ENCODE data around the gene TIPARP. TPM values are rescaled to one million over a fixed set of nuclear protein-coding genes. Genes with fewer than 3 reads are reported as not detected.

Gene TIPARP
- total RNA-seq, 1 donor from 2014 or later, result 28.2 TPM

DNA sequence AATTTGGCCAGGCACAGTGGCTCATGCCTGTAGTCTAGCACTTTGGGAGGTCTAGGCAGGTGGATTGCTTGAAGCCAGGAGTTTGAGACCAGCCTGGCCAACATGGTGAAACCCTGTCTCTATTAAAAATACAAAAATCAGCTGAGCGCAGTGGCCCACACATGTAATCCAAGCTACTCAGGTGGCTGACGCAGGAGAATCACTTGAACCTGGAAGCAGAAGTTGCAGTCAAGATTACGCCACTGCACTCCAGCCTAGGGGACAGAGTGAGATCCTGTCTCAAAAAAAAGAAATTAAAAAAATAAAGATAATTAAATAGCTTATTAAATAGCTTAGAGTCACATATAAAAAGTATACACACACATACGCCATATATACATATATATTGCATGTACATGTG lies 3.7 kb upstream of the TIPARP start:
- intact Hi-C loops (cut with micrococcal nuclease), result loop anchor here (5.0 to 10.0 kb wide), 3 partner anchors 123 to 518 kb away; no protein-coding TSS in a partner anchor
- ATAC-seq, result no peak
- no peak for DNase-seq

DNA sequence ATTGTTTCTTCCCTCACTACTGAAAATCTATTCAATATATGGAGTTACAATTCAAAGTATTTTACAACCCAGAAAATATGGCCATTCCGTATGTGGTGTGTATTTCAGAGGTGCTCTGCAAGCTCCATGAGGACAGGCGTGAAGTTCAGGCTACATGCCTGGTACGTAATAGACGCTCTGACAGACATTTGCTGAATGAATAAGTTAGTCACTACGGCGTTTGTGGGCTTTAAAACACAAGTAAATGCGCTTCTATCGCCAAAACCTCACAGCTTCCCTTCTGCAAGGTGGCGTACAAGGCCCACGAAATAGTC lies 701 bp upstream of the TIPARP start:
- intact Hi-C loops (cut with micrococcal nuclease), result loop anchor here (5.0 to 10.0 kb wide), 3 partner anchors 126 to 521 kb away; no protein-coding TSS in a partner anchor
- DNase-seq, result no peak
- no peak for ATAC-seq

DNA sequence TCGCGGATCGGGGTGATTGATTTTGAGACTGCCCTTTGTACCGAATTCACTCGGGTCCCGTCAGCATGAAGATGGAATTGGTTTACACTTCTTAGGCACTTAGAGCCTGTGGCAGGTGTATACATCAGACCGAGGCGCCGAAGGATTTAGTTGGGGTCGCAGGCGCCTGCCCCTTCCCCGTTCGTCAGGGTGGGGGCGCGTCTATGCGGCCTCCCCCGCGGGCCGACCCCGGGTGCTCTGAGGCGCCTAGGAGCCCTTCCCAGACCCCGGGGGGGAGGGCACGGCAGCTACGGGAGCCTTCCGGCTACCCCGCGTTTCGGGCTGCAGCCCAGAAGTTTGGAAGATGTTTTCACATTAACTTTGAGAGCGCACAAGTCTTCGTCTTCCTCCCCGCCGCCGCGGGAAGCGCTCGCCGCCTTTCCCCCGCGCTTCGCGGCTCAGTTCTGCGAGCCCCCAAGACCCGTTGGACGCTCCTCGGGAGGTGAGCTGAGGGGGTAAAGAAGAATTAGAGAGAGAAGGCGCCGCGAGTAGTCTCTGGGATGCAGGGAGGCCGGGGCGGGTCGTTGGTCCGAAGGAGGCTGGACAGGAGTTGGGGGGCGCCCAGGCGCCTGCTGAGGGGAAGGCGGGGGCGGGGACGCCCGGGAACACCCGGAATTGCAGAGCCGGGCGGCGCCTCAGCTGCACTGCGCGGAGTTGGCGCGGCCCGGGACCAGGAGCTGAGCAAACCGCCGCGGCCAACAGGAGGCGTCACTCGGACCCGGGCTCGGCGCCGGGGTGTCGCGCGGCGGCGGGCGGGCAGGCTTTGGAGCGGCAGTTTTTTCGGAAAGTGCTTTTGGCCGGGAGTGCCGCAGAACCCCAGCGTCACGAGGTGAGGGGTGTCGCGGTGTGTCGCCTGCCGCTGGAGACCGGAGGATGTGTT lies 780 bp downstream of the TIPARP start:
- ATAC-seq (peak; percentile 50), DNase-seq (peak; percentile 83)
- intact Hi-C loops (cut with micrococcal nuclease), result loop anchor here (5.0 to 10.0 kb wide), 3 partner anchors 128 to 523 kb away; no protein-coding TSS in a partner anchor

DNA sequence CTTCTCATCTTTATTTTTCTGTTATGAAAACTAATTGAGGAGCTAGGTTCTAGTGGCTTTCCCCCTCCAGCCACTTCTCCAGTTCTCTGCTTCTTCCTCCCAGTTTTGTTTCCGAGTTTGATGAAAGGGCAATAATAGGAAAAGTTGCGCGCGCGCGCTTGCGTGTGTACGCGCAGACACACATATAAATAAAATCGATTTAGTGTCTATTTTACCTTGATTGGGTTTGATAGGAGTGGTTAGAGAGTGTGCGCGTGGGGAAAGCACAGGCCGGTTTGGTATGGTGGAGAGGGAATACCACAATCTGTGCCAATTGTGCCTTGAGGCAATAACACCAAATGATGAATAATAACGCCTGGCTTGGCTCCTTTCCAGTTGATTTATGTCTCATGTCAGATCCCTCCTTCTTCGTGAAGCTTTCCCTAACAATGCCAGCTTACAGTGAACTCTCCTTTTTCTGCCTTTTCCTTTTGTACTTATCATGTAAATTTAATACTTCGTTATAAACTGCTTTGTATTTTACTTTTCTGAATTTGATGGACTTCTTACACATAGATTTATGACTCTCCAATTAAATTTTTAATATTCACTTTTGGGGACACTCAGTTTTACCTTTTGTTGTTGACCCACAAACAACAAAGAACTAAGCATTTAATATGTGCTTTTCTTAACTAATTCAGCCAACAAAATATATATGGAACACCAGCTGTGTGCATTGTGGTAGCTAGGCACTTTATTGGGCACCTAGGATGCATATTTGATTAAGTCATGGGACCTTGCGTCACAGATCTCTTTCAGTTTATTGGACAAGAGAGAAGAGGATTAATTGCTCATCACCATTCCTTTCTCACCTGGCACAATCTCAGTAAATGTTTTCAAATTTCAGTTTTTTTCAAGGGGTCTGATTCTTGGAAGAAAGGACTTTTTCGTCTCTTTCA lies 1.7 kb downstream of the TIPARP start:
- DNase-seq, result peak; percentile 46
- intact Hi-C loops (cut with micrococcal nuclease), result loop anchor here (10.0 kb wide), 1 partner anchor 409 kb away; no protein-coding TSS in a partner anchor
- no peak for ATAC-seq

DNA sequence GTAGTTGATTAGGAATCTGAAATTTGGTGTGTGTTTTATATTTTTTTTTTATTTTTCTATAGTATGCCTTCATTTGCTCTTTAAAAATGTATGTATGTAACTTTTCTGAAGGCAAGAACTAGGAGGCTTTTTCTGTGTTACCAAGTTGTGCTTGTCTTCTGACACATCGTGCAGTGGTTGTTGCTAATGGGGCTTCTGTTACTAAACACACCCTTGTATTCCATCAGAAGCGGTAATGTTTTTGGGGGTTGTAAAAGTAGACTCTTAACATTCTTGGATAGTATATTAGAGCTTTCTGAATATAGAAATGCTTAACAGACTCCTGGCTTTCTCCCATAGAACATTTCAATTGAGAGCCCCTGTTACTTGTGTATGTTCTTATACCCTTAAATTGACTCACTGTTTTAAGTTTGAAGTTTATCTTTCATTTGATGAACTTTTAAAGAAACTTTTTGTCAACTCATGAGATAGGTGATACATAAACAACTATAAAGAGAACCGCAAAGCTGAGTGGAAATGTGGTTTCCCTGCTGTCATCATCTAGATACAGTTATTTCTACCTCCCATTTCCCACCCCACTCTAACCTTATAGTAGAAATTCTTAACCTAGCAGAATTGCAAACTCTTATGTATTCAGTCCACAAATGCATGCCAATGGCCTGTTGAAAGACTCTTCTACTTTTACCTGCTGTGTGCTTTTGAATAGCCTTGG lies 2.5 kb downstream of the TIPARP start:
- intact Hi-C loops (cut with micrococcal nuclease), result loop anchor here (10.0 kb wide), 1 partner anchor 408 kb away; no protein-coding TSS in a partner anchor
- ATAC-seq (no peak), DNase-seq (no peak)

DNA sequence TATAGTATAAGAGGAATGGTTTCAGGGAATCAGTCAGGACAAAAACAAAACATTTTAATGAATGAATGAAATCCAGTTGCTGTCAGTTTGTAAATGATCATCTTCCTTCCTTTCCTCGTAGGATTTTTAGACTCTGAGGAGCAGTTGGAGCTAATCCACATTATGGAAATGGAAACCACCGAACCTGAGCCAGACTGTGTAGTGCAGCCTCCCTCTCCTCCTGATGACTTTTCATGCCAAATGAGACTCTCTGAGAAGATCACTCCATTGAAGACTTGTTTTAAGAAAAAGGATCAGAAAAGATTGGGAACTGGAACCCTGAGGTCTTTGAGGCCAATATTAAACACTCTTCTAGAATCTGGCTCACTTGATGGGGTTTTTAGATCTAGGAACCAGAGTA lies 3.1 kb downstream of the TIPARP start:
- no peak for ATAC-seq
- DNase-seq, result no peak
- intact Hi-C loops (cut with micrococcal nuclease), result loop anchor here (10.0 kb wide), 1 partner anchor 407 kb away; no protein-coding TSS in a partner anchor

DNA sequence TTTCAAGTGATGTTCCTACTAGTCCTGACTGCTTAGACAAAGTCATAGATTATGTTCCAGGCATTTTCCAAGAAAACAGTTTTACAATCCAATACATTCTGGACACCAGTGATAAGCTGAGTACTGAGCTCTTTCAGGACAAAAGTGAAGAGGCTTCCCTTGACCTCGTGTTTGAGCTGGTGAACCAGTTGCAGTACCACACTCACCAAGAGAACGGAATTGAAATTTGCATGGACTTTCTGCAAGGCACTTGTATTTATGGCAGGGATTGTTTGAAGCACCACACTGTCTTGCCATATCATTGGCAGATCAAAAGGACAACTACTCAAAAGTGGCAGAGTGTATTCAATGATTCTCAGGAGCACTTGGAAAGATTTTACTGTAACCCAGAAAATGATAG lies 3.8 kb downstream of the TIPARP start:
- DNase-seq (no peak), ATAC-seq (no peak)
- intact Hi-C loops (cut with micrococcal nuclease), result loop anchor here (10.0 kb wide), 1 partner anchor 407 kb away; no protein-coding TSS in a partner anchor

DNA sequence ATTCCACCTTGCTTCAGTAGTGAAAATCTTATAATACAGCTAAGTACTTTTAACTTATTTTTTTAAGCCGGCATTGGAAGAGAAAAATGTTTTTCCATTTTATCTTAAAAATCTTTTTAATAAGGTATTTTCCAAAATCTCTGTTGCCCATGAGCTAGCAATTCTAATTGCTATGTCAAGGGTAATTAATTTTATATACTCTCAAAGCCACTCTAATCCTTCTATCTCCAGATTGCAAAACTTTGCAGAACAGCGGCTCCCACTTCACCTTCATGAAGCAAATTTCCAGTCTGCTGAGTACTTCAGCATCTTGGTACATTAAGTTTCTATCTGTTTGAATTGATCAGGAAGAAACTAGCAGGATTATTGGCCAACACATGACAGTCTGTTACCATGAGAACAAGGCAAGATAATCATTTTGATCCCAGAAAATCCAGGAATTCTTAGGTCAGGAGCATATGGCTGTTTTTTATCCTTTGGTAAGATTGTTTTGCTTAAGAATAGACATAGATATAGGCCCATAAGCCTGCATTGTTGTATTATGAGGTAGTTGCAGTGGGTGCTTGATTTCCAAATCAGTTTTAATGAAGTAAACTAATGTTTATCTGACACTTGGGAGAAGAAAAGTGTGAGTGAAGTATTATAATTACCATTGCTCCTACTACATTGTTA lies 6.0 kb downstream of the TIPARP start:
- intact Hi-C loops (cut with micrococcal nuclease), result no loop called here
- DNase-seq (no peak), ATAC-seq (peak; percentile 6)

DNA sequence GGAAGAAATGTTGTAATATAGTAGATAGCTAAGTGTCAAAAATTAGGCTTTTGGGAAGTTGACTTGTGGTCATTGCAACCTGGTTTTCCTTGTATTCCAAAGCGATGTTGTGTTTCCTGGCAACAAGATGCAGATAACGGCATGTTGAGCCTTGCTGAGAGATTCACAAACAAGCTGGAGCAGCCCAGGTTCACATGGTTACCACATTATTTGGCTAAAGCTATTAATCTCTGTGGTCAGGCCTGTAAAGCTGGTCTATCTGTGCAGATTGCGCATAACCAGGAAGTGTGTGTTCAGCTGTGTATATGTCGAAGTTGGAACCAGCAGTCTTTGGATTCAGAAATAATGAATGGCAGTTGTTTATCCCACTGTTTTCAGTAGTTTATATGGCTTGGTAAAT lies 6.6 kb downstream of the TIPARP start:
- peak; percentile 90 for ATAC-seq
- DNase-seq, result no peak
- intact Hi-C loops (cut with micrococcal nuclease), result no loop called here

DNA sequence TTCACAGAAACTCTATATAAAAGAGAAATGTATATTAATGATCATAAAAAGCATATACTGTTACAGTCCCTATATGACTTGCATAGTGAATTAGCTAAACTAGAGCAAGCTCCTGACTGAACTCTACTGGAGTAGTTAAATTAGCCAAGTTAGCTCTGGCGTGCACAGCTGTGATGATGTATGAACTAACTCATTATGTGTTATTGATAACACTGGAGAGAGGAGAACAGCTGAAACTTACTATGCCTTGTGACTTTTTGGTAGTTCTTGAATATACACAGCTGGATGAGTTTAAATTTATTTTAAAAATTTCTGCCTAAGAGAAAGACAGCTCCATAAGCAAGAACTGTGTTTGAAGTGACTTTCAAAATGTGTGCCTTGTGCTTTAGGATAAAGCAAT lies 8.1 kb downstream of the TIPARP start:
- DNase-seq, result no peak
- intact Hi-C loops (cut with micrococcal nuclease), result no loop called here
- ATAC-seq, result peak; percentile 16

DNA sequence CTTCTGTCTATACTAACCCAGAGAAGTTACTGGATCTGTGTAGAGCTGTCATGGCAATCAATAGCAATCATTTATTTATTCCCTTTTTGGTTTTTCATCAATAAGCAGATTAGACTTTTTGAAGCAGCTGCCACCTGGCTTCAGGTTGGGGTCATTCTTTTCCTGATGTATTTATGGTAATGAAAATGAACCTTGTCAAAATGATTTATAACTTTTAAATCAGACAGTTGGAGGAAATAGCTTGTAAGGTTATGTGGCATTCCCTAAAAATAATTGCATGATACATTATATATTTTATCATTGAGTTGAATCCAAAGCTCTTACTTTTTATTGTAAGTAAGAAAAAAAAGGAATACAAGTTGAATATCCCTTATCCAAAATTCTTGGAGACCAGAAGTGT lies 8.6 kb downstream of the TIPARP start:
- DNase-seq, result no peak
- ATAC-seq, result no peak
- intact Hi-C loops (cut with micrococcal nuclease), result no loop called here

DNA sequence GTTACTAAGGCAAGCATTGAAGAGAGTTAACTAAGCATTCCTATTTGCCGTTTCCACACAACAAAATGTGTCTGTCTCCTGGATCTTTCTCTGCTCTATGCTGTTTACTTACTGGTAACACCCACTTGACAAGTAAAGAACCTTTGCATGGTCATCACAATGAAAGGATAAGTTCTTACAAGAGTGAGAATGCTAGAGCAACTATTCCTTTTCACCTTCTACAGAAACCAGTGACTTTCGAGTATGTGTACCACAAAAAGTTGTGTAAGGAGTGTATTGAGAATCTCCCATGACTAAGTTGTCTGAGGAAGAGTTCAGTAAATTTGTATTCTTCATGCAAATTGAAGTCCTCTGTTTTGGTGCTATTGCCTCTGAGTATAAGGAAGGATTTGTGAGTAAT lies 10.8 kb downstream of the TIPARP start:
- no peak for ATAC-seq

DNA sequence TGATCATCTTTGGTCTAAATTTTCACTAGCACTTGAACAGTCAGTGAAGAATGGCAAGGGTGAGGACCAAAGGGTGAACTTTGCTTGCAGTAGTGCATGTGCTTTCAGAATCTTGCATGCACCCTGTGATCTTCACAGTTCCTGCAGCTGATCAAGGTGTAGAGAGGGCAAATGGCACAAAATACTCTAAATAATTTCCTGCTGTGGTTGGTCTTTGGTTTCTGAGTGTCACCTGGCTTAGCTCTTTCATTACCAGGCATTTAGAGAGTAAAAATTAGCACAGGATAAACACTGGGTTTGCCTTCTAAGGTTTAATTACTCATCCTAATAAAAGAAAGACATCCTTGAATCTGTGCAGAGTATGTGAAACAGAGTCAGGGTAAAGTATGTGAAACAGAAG lies 11.4 kb downstream of the TIPARP start:
- ATAC-seq (no peak), DNase-seq (no peak)
- intact Hi-C loops (cut with micrococcal nuclease), result no loop called here

More for the DNA sequence above, 10.8 kb downstream of the TIPARP start:
- no peak for DNase-seq
- intact Hi-C loops (cut with micrococcal nuclease), result no loop called here

DNA sequence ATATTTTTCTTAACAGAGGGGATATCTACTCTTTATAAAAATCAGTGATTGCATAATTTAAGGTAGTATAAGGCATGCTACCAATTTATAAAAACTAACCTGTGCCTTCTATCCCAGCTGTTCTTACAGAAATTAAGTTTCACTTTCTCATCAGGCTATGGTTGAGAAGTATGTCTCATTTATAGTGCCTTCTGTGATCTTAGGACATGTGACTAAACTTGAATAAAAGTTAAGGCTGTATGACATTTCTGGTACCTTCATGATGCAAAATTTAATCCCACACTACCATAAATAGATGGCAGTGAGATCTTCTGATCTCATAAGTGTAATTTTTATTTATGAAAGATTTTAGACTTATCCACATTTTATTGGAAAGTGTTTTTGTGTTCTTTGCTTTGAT lies 12.6 kb downstream of the TIPARP start:
- intact Hi-C loops (cut with micrococcal nuclease), result no loop called here
- DNase-seq (no peak), ATAC-seq (no peak)

DNA sequence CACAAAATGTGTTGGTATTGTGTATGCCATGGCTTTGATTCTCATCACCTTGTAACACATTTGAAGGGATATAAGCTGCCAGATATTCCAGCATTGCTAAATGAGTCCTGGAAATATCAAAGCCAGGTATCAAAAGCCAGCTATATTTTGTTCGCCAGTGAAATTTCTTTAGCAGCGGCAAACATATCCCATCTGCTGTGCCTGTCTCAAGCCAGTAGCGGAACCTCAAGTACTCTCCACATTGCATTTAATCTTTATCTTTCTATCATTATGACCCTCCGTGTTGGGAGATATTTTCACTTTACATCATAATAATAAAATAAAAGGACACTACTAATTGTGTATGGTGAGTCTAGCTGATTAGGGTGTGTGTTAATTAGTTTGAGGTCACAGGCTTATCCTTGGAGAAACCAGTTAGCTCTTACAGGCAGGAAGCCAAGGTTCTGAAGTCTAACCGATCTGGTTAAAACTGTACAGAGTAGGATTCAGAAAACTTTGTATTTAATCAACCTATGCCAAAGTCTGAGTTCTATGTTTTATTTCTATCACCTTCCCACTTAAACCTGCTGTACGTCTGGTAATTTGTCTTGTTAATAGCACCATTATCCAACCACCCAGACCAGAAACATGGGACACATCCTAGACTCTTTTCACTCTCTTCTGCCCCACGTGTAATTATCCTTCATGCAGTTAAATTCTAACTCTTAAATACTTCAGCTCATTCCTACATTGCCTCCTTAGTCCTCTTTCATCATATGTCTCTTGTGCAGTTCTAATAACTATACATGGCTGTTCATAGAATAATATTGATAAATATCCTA lies 14.5 kb downstream of the TIPARP start:
- ATAC-seq, result peak; percentile 42
- DNase-seq, result no peak
- intact Hi-C loops (cut with micrococcal nuclease), result no loop called here

DNA sequence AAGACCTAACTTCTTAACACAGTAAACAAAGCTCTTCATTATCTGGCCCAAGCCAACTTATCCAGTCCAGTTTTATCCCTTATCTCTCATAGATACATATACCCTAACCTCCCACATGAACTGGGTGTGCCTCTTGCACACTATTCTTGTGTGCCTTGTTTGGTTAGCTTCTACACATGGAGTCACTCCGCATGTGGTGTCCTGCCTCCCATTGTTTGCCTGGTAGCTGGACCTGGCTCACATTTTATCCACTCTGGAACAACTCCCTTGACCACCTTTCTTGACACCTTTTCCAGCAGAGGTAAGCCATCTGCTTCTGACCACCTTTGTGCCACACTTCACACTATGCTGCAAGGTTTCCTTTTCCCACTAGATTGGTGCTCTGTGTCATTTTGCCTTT lies 15.2 kb downstream of the TIPARP start:
- DNase-seq (no peak), ATAC-seq (peak; percentile 14)
- intact Hi-C loops (cut with micrococcal nuclease), result no loop called here

DNA sequence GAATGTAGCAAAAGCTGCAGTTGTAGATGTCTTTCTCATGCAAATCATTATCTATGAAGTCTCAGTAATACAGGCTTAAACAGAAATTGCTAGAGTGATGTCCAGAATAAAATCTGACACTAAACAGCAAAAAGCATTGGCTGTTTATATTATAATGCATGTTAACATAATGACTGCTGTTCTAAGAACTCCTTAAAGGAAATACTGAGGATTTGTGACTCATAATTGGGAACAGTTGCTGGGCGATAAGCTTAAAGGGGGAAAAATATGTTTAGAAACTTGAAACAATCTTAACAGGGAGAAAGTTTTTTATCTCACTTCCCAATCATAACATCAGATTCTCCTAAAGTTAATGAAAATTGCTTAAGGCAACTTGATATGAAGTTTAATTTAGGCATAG lies 17.5 kb downstream of the TIPARP start:
- DNase-seq, result no peak
- no peak for ATAC-seq
- intact Hi-C loops (cut with micrococcal nuclease), result no loop called here

DNA sequence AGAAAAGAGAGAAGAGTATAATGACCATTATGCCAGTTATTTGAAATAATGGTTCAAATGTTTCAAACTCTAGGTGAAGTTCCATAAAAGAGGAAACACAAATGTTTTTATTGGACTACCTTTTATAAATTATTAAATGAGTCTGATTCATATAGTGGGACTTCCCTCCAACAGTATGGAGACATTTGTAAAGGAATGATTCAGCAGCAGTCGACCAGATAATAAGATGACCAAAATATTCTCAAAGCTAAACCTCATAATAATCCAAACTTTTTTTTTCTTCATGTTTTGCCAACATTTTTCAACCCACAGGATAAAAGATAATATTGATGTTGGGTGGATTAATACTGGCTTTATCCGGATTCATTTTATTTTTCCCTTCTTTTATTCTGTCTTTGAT lies 18.8 kb downstream of the TIPARP start:
- ATAC-seq, result no peak
- no peak for DNase-seq
- intact Hi-C loops (cut with micrococcal nuclease), result no loop called here

Data from left ventricle myocardium superior (tissue), 1 donor.